ENCODE measurements around the gene CHTOP. TPM values are rescaled to one million over a fixed set of nuclear protein-coding genes. Genes with fewer than 3 reads are reported as not detected.

The CHTOP gene
- total RNA-seq, 1 donor from 2014 or later, result 75.5 TPM

DNA sequence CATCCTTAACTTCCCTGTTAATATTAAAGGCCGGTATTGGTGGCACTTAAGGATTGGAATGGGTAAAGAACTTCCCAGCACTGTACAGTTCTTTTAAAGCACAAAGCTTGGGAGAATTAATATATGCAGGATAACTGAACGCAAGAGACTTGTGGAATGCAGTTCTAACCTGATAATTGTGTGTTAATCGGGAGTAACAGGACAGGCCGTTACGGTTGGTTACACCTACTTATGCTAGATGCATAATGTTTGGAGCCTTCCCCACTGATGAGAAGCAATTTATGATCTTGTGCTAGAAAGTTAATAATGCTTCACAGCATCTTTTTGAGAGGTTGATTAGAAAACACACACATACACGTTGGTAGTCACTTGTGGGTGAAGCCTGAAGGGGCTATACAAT, 7.0 kb downstream of the CHTOP start:
- peaks cover 100% of the 10 kb centered on the region for H3K36me3 ChIP-seq

GRCh38 chr1:153642161-153642560, 8.3 kb downstream of the CHTOP start:
- Histone ChIP-seq H3K27me3 (ENCODE audit: low read depth) (no peaks in the 10 kb centered on the region), H3K27ac (replicated peaks) (peak overlapping the region; percentile 21), H3K36me3 (peaks cover 99% of the 10 kb centered on the region), H3K4me3 (no peak overlapping the region), H3K9me3 (replicated peaks) (no peaks in the 10 kb centered on the region), H3K4me1 (peaks cover 87% of the 10 kb centered on the region)
- intact Hi-C loops (cut with micrococcal nuclease), result no loop called here
- TF ChIP-seq, protein P1, sequence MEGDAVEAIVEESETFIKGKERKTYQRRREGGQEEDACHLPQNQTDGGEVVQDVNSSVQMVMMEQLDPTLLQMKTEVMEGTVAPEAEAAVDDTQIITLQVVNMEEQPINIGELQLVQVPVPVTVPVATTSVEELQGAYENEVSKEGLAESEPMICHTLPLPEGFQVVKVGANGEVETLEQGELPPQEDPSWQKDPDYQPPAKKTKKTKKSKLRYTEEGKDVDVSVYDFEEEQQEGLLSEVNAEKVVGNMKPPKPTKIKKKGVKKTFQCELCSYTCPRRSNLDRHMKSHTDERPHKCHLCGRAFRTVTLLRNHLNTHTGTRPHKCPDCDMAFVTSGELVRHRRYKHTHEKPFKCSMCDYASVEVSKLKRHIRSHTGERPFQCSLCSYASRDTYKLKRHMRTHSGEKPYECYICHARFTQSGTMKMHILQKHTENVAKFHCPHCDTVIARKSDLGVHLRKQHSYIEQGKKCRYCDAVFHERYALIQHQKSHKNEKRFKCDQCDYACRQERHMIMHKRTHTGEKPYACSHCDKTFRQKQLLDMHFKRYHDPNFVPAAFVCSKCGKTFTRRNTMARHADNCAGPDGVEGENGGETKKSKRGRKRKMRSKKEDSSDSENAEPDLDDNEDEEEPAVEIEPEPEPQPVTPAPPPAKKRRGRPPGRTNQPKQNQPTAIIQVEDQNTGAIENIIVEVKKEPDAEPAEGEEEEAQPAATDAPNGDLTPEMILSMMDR (IDR thresholded peaks at IDR 0.05; ENCODE audit: borderline replicate concordance), result no peak
- DNase-seq, result no peak

More for the DNA sequence above, 7.0 kb downstream of the CHTOP start:
- Histone ChIP-seq H3K4me3 (no peak overlapping the region), H3K4me1 (peaks cover 97% of the 10 kb centered on the region), H3K9me3 (replicated peaks) (no peaks in the 10 kb centered on the region), H3K27ac (replicated peaks) (peak overlapping the region; percentile 100), H3K27me3 (ENCODE audit: low read depth) (no peaks in the 10 kb centered on the region)
- TF ChIP-seq, protein P1 (IDR thresholded peaks at IDR 0.05; ENCODE audit: borderline replicate concordance), result no peak
- intact Hi-C loops (cut with micrococcal nuclease), result no loop called here
- no peak for DNase-seq

DNA sequence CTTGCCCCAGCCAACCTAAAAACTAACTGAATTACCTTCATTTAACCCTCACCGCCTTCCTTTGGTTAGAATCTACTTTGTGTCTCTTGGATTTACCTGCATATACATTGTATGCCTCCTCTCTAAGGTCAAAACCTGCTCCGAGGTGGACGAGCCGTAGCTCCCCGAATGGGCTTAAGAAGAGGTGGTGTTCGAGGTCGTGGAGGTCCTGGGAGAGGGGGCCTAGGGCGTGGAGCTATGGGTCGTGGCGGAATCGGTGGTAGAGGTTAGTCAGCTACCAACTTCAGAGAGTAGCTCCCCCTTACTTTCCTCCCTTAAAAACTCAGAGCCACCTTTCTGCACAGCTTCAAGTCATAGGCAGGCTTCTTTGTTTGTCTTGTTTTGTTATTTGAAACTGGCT, 9.2 kb downstream of the CHTOP start:
- H3K4me3 ChIP-seq, result no peak overlapping the region
- no peaks in the 10 kb centered on the region for H3K9me3 ChIP-seq (replicated peaks)
- peaks cover 89% of the 10 kb centered on the region for H3K36me3 ChIP-seq
- H3K27ac ChIP-seq (replicated peaks), result peak overlapping the region; percentile 6
- TF ChIP-seq, protein P1 (IDR thresholded peaks at IDR 0.05; ENCODE audit: borderline replicate concordance), result no peak
- H3K4me1 ChIP-seq, result peaks cover 77% of the 10 kb centered on the region
- no peaks in the 10 kb centered on the region for H3K27me3 ChIP-seq (ENCODE audit: low read depth)
- intact Hi-C loops (cut with micrococcal nuclease), result no loop called here
- DNase-seq, result no peak

GRCh38 chr1:153643816-153644215, 9.9 kb downstream of the CHTOP start:
- H3K4me3 ChIP-seq, result no peak overlapping the region
- H3K27me3 ChIP-seq (ENCODE audit: low read depth), result no peaks in the 10 kb centered on the region
- no peak for DNase-seq
- H3K27ac ChIP-seq (replicated peaks), result peak overlapping the region; percentile 55
- H3K4me1 ChIP-seq, result peaks cover 75% of the 10 kb centered on the region
- intact Hi-C loops (cut with micrococcal nuclease), result no loop called here
- H3K36me3 ChIP-seq, result peaks cover 82% of the 10 kb centered on the region
- TF ChIP-seq, protein P1 (IDR thresholded peaks at IDR 0.05; ENCODE audit: borderline replicate concordance), result no peak
- H3K9me3 ChIP-seq (replicated peaks), result no peaks in the 10 kb centered on the region

DNA sequence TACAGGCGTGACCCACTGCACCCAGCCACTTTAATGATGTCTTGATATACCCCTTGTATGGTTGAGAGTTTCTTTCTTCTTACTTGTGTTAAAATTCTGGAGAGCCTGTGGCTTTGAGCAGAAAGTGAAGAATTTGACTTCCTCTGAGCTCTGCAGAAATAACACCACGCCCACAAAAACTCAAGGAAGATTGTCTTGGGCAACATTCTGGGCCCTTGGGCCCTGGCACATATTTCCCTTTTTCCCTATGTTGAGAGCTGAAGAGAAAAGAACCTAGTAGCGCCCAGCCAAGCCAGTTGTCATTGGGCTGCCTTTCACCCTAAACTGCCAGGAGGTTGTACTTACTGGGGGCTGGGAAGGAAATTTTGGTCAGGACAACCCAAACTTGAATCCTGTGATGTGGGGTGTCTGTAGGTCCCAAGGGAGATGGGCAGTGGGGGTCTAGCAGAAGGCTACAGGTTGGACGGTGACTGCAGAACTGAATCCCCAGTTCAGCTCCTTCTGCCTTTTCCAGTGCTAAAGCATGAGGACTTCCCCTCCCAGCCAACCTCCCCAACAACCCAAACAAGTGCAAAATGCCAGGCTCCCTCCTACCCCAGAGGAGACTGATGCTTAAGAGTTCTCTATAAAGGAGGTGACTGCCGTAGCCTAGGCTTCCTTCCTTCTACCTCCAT, 12.9 kb downstream of the CHTOP start:
- intact Hi-C loops (cut with micrococcal nuclease), result no loop called here
- no peaks in the 10 kb centered on the region for H3K9me3 ChIP-seq (replicated peaks)
- peaks cover 59% of the 10 kb centered on the region for H3K4me1 ChIP-seq
- H3K36me3 ChIP-seq, result peaks cover 52% of the 10 kb centered on the region
- H3K4me3 ChIP-seq, result no peak overlapping the region
- H3K27me3 ChIP-seq (ENCODE audit: low read depth), result no peaks in the 10 kb centered on the region
- TF ChIP-seq, protein P1 (IDR thresholded peaks at IDR 0.05; ENCODE audit: borderline replicate concordance), result no peak
- peak overlapping the region; percentile 48 for H3K27ac ChIP-seq (replicated peaks)
- DNase-seq, result no peak

Measured in left ventricle myocardium inferior (tissue), 1 donor.